HepG2 (cell line): Measurements from ENCODE around the gene TBC1D22A. TPM values are rescaled to one million over a fixed set of nuclear protein-coding genes. Genes with fewer than 3 reads are reported as not detected.
A peak's percentile ranks its signal among the peaks of the same experiment; 100 is the strongest.

Experiments
- ATAC-seq: fragments of 200-7000 bp; cut with Tn5 transposase; 3 replicates; pipeline ENCODE4 v1.9.1; 2020; ENCODE audit warnings: mild to moderate bottlenecking, moderate library complexity
- BruUV-seq: library from RNA; stranded (reverse); fragments of 400-500 nt; replicated peaks from 2 replicates; lab custom pipeline; 2021; lab: Mats Ljungman, UMichigan
- CTCF ChIA-PET: fragments of 300-600 bp; formaldehyde crosslinking; extraction: SDS; loops from one replicate; lab custom pipeline; 2021; ENCODE audit warnings: low total read pairs, inconsistent platforms, low intra/inter-chr PET ratio; lab: Yijun Ruan, JAX
- POLR2A ChIA-PET: fragments of 350-600 bp; sonication (Branson Sonifier 250); formaldehyde crosslinking; loops from one replicate; lab custom pipeline; 2020; ENCODE audit warnings: antibody characterized with exemption, inconsistent platforms; lab: Yijun Ruan, JAX
- DNase-seq: peaks from one replicate; pipeline ENCODE4 v3.0.0-alpha.2; 2015; ENCODE audit warnings: low spot score
- FAIRE-seq: peaks from 3 replicates; lab custom pipeline; 2011; peaks lifted over from hg19 to GRCh38; lab: Jason Lieb, UNC
- H2AFZ ChIP-seq: one replicate; pipeline ENCODE4 v1.6.1; 2011; ENCODE audit warnings: low read length, inconsistent platforms
- H3K27ac ChIP-seq: fragments of 300-600 bp; 3 replicates; pipeline ENCODE4 v1.8.0; 2011; ENCODE audit warnings: mixed run types, mild to moderate bottlenecking, mixed read lengths, low read length, inconsistent platforms; ENCODE audit not compliant: insufficient read depth; ENCODE audit errors: extremely low read length
- H3K27me3 ChIP-seq, 2 experiments: fragments of 200-600 bp in 1 of 2; 2 replicates in 1 of 2; 3 replicates in 1 of 2; pipeline versions ENCODE4 v1.6.0 to v1.8.0; 2011; ENCODE audit warnings: low read length in 2 of 2, mild to moderate bottlenecking in 2 of 2, moderate library complexity in 2 of 2, inconsistent platforms in 1 of 2; ENCODE audit not compliant: insufficient read depth in 2 of 2, control insufficient read depth in 1 of 2
- H3K36me3 ChIP-seq, 2 experiments: fragments of 200-600 bp in 1 of 2; replicated peaks in 1 of 2; 2 replicates in 1 of 2; 3 replicates in 1 of 2; pipeline versions ENCODE4 v1.5.1 to v1.8.0; 2011; ENCODE audit warnings: low read length in 2 of 2, inconsistent platforms in 1 of 2; ENCODE audit not compliant: insufficient read depth in 2 of 2, control insufficient read depth in 1 of 2
- H3K4me1 ChIP-seq: 2 replicates; pipeline ENCODE4 v1.5.1; 2012; ENCODE audit warnings: low read length, inconsistent platforms; ENCODE audit not compliant: insufficient read depth
- H3K4me2 ChIP-seq: 2 replicates; pipeline ENCODE4 v1.6.0; 2011; ENCODE audit warnings: low read depth, low read length, inconsistent platforms
- H3K4me3 ChIP-seq, 3 experiments: fragments of 200-600 bp in 1 of 3; sonication (generic), shearing (Covaris generic) in 1 of 3; replicated peaks in 1 of 3; 2 replicates each; pipeline ENCODE4 v1.5.1; 2011 to 2016; ENCODE audit warnings: low read length in 3 of 3, inconsistent platforms in 2 of 3, low read depth in 2 of 3, mild to moderate bottlenecking in 2 of 3, control low read depth in 1 of 3, mixed read lengths in 1 of 3; ENCODE audit not compliant: insufficient read depth in 1 of 3
- H3K79me2 ChIP-seq: one replicate; pipeline ENCODE4 v1.6.1; 2011; ENCODE audit warnings: low read length, inconsistent platforms; ENCODE audit not compliant: insufficient read depth
- H3K9ac ChIP-seq: 2 replicates; pipeline ENCODE4 v1.6.0; 2011; ENCODE audit warnings: mild to moderate bottlenecking, low read depth, low read length, inconsistent platforms; ENCODE audit not compliant: insufficient read depth
- H3K9me3 ChIP-seq: 2 replicates; pipeline ENCODE4 v1.5.1; 2012; ENCODE audit warnings: mild to moderate bottlenecking, low read length
- H4K20me1 ChIP-seq: 2 replicates; pipeline ENCODE4 v1.6.0; 2011; ENCODE audit warnings: inconsistent platforms, mild to moderate bottlenecking, low read length, moderate library complexity; ENCODE audit not compliant: insufficient read depth
- AGO2 ChIP-seq: fragments of 200-400 bp; formaldehyde crosslinking; optimal IDR thresholded peaks from 2 replicates; pipeline ENCODE3; 2017; ENCODE audit warnings: mild to moderate bottlenecking, low read depth, low read length, moderate library complexity
- CBX5 ChIP-seq: sonication (generic); formaldehyde crosslinking; IDR thresholded peaks from 2 replicates; pipeline ENCODE4 v1.4.0; 2020; ENCODE audit warnings: missing genetic modification reagents, borderline replicate concordance
- FOXP4 ChIP-seq: sonication (generic); formaldehyde crosslinking; IDR thresholded peaks from 2 replicates; pipeline ENCODE4 v1.4.0; 2020; ENCODE audit warnings: missing genetic modification reagents
- HIVEP1 ChIP-seq: sonication (generic); formaldehyde crosslinking; IDR thresholded peaks from 2 replicates; pipeline ENCODE4 v1.4.0; 2020; ENCODE audit warnings: mild to moderate bottlenecking, missing genetic modification reagents
- HNRNPUL1 ChIP-seq: fragments of 200-400 bp; formaldehyde crosslinking; IDR thresholded peaks from 2 replicates; pipeline ENCODE4 v1.6.1; 2017; ENCODE audit warnings: low read depth, mild to moderate bottlenecking, low read length, moderate library complexity
- HOXA9 ChIP-seq: sonication (generic); formaldehyde crosslinking; IDR thresholded peaks from 2 replicates; pipeline ENCODE4 v1.8.1; 2022; ENCODE audit warnings: missing genetic modification reagents, mild to moderate bottlenecking, moderate library complexity, borderline replicate concordance
- KLF9 ChIP-seq: IDR thresholded peaks from 2 replicates; pipeline ENCODE4 v1.6.1; 2016; ENCODE audit warnings: low read depth
- MYPOP ChIP-seq: sonication (generic); formaldehyde crosslinking; IDR thresholded peaks from 2 replicates; pipeline ENCODE4 v1.8.1; 2023; ENCODE audit warnings: mild to moderate bottlenecking, moderate library complexity, missing genetic modification reagents
- RXRB ChIP-seq: IDR thresholded peaks from 2 replicates; pipeline ENCODE4 v1.6.1; 2016; ENCODE audit warnings: borderline replicate concordance, missing genetic modification reagents, missing compliant biosample characterization
- SMAD1 ChIP-seq: sonication (generic); formaldehyde crosslinking; IDR thresholded peaks from 2 replicates; pipeline ENCODE4 v1.4.0; 2020; ENCODE audit warnings: missing genetic modification reagents, low read depth, mild to moderate bottlenecking, borderline replicate concordance
- SMYD3 ChIP-seq: sonication (generic); formaldehyde crosslinking; IDR thresholded peaks from 2 replicates; pipeline ENCODE4 v1.8.1; 2023; ENCODE audit warnings: mild to moderate bottlenecking, missing genetic modification reagents
- SRSF4 ChIP-seq: fragments of 200-400 bp; formaldehyde crosslinking; IDR thresholded peaks from one replicate; pipeline ENCODE4 v1.6.1; 2018; ENCODE audit warnings: mild to moderate bottlenecking, low read depth, low read length, moderate library complexity; ENCODE audit not compliant: poor library complexity, severe bottlenecking
- ZNF709 ChIP-seq: sonication (generic); formaldehyde crosslinking; IDR thresholded peaks from 2 replicates; pipeline ENCODE4 v1.5.0; 2020; ENCODE audit warnings: mild to moderate bottlenecking, missing genetic modification reagents
- ZNF780A ChIP-seq: sonication (generic); formaldehyde crosslinking; IDR thresholded peaks from 2 replicates; pipeline ENCODE4 v1.8.0; 2022; ENCODE audit warnings: mild to moderate bottlenecking, missing genetic modification reagents, moderate library complexity
- ZNF878 ChIP-seq: sonication (generic); formaldehyde crosslinking; IDR thresholded peaks from 2 replicates; pipeline ENCODE4 v1.8.1; 2023; ENCODE audit warnings: mild to moderate bottlenecking, missing genetic modification reagents, moderate library complexity
- ZSCAN20 ChIP-seq: sonication (generic); formaldehyde crosslinking; IDR thresholded peaks from 2 replicates; pipeline ENCODE4 v1.4.0; 2020; ENCODE audit warnings: missing genetic modification reagents, mild to moderate bottlenecking, borderline replicate concordance
- ZSCAN22 ChIP-seq: sonication (generic); formaldehyde crosslinking; IDR thresholded peaks from 2 replicates; pipeline ENCODE4 v1.4.0; 2020; ENCODE audit warnings: mild to moderate bottlenecking, missing genetic modification reagents
- WGBS: methylation state at CpG from one replicate; pipeline ENCODE4 v1.1.6; 2017; ENCODE audit warnings: low lambda C conversion rate; 5-methylcytosine and 5-hydroxymethylcytosine counted together
- in situ Hi-C: cut with HindIII; loops from 2 replicates; pipeline ENCODE4 v1.10.0; 2017; ENCODE audit warnings: low pct_unique_long_range_greater_than_20kb; ENCODE audit not compliant: extremely low pct_ligation_motif_present
- intact Hi-C: fragments of 100-400 bp; cut with micrococcal nuclease; formaldehyde crosslinking; loops from one replicate; pipeline ENCODE4 v1.10.0; 2022; ENCODE audit not compliant: unreplicated experiment
- polyA plus RNA-seq, 8 experiments: library from polyadenylated mRNA; depleted of rRNA in 3 of 8; stranded (reverse) in 7 of 8; unstranded in 1 of 8; fragments of >200 nt; fragmentation: Illumina TruSeq in 4 of 8; extraction: Trizol in 4 of 8; gene quantifications; 2 replicates each; pipeline versions ENCODE4 v1.2.1 to v1.2.3, GENCODE V29; 2011 to 2016; ENCODE audit warnings: low read depth in 4 of 8, missing spikeins in 1 of 8, mixed read lengths in 1 of 8; ENCODE audit not compliant: insufficient read depth in 1 of 8
- total RNA-seq, 5 experiments: library from RNA; depleted of rRNA; stranded (reverse); fragments of >200 nt; fragmentation: Illumina TruSeq; extraction: Trizol; gene quantifications; 2 replicates each; pipeline ENCODE4 v1.2.3, GENCODE V29; 2016; ENCODE audit warnings: low read depth in 1 of 5

The TBC1D22A gene
- total and polyA plus RNA-seq, 2 of the 13 experiments (the other 11 are each of a cell fraction or from before 2014, with no cell fraction given) = 17.3 to 18.0 TPM

GRCh38 chr22:46721501-46722085 lies 40.9 kb upstream of the TBC1D22A start:
- no peak for FAIRE-seq
- Histone ChIP-seq H3K36me3 (peaks cover 11 to 48% of the 10 kb centered on the region in 2 experiments), H3K4me1 (no peaks in the 10 kb centered on the region), H2AFZ (no peak overlapping the region), H4K20me1 (peaks cover 10% of the 10 kb centered on the region; the same call in 1 of the 2 replicates), H3K9me3 (no peaks in the 10 kb centered on the region), H3K27me3 (no peaks in the 10 kb centered on the region), H3K4me2 (no peak overlapping the region), H3K9ac (no peak overlapping the region), H3K79me2 (peaks cover 3% of the 10 kb centered on the region), H3K27ac (no peak overlapping the region), H3K4me3 (no peak overlapping the region)
- ChIA-PET CTCF (no interaction called here), POLR2A (no interaction called here)
- in situ Hi-C loops = no loop called here
- no peak for ATAC-seq
- intact Hi-C loops = no loop called here
- BruUV-seq = no TSS peak
- no peak for DNase-seq
- TF ChIP-seq CBX5 (no peak), AGO2 (peak; percentile 11), HNRNPUL1 (no peak)
- 95% methylated on average over 16 of the region's 16 CpGs for WGBS

- TF ChIP-seq FOXP4 (CRISPR knock-in tag) = no peak
- no peak for TF ChIP-seq ZNF878
- TF ChIP-seq RXRB (CRISPR knock-in tag) = no peak
- no peak for TF ChIP-seq KLF9 (CRISPR knock-in tag)
- TF ChIP-seq ZNF709 = no peak
- no peak for TF ChIP-seq SMYD3 (CRISPR knock-in tag)
- no peak for TF ChIP-seq MYPOP (CRISPR knock-in tag)
- TF ChIP-seq SMAD1 = no peak
- no peak for TF ChIP-seq ZSCAN20 (CRISPR knock-in tag)
- TF ChIP-seq SRSF4 = no peak
- no peak for TF ChIP-seq ZSCAN22 (CRISPR knock-in tag)
- no peak for TF ChIP-seq HOXA9 (CRISPR knock-in tag)
- TF ChIP-seq ZNF780A = no peak
- TF ChIP-seq HIVEP1 = no peak
- TF ChIP-seq, all 625 proteins: peak for 0
- CTCF ChIA-PET = no interaction called here
- ATAC-seq = no peak
- H3K27ac ChIP-seq = no peak overlapping the region
- no peak for FAIRE-seq
- no peak overlapping the region for H3K4me3 ChIP-seq
- no peaks in the 10 kb centered on the region for H3K9me3 ChIP-seq
- peaks cover 10% of the 10 kb centered on the region; the same call in 1 of the 2 replicates for H4K20me1 ChIP-seq
- H3K4me2 ChIP-seq = no peak overlapping the region
- DNase-seq = no peak
- no peak overlapping the region for H3K9ac ChIP-seq
- WGBS = 97% methylated on average over 9 of the region's 9 CpGs
- no peaks in the 10 kb centered on the region for H3K27me3 ChIP-seq
- no peak overlapping the region for H2AFZ ChIP-seq
- peaks cover 13% of the 10 kb centered on the region for H3K79me2 ChIP-seq
- intact Hi-C loops = no loop called here
- in situ Hi-C loops = no loop called here
- POLR2A ChIA-PET = no interaction called here
- no TSS peak for BruUV-seq
- H3K4me1 ChIP-seq = 0 out of 2 replicates have a peak, but pooled peaks cover 4% of the 10 kb centered on the region
- H3K36me3 ChIP-seq = peaks cover 10 to 28% of the 10 kb centered on the region in 2 experiments
These were observed 38.6 kb upstream of the TBC1D22A start for GRCh38 chr22:46723882-46724281.
